Keratinocyte (primary cell): ENCODE results near the gene PIGZ. TPM values are rescaled to one million over a fixed set of nuclear protein-coding genes. Genes with fewer than 3 reads are reported as not detected.

Source experiments
- DNase-seq: peaks from one replicate; pipeline ENCODE4 v3.0.0-alpha.2; 2011; ENCODE audit warnings: low read depth, missing footprints, low spot score
- FAIRE-seq: peaks from 2 replicates; lab custom pipeline; 2011; peaks lifted over from hg19 to GRCh38; lab: Jason Lieb, UNC
- H2AFZ ChIP-seq: 2 replicates; pipeline ENCODE4 v1.6.0; 2012; ENCODE audit warnings: low read length, control low read depth, inconsistent platforms; ENCODE audit not compliant: control insufficient read depth
- H3K27ac ChIP-seq: 2 replicates; pipeline ENCODE4 v1.5.1; 2011; ENCODE audit warnings: low read length; ENCODE audit not compliant: control insufficient read depth, insufficient read depth
- H3K27me3 ChIP-seq: 3 replicates; pipeline ENCODE4 v1.6.0; 2011; ENCODE audit warnings: low read length; ENCODE audit not compliant: control insufficient read depth, insufficient read depth; ENCODE audit errors: extremely low read depth
- H3K36me3 ChIP-seq, 2 experiments: 2 replicates in 1 of 2; 3 replicates in 1 of 2; pipeline ENCODE4 v1.5.1; 2011; ENCODE audit warnings: low read length in 2 of 2, mild to moderate bottlenecking in 1 of 2; ENCODE audit not compliant: control insufficient read depth in 2 of 2, insufficient read depth in 2 of 2; ENCODE audit errors: extremely low read depth in 1 of 2
- H3K4me1 ChIP-seq: 3 replicates; pipeline ENCODE4 v1.5.1; 2011; ENCODE audit warnings: low read length; ENCODE audit not compliant: control insufficient read depth, insufficient read depth; ENCODE audit errors: extremely low read depth
- H3K4me2 ChIP-seq: 3 replicates; pipeline ENCODE4 v1.6.0; 2011; ENCODE audit warnings: low read depth, low read length; ENCODE audit not compliant: control insufficient read depth, insufficient read depth; ENCODE audit errors: extremely low read depth
- H3K4me3 ChIP-seq, 3 experiments: fragments of 200-600 bp in 1 of 3; sonication (generic) in 1 of 3; 2 replicates in 2 of 3; 3 replicates in 1 of 3; pipeline ENCODE4 v1.5.1; 2011 to 2016; ENCODE audit warnings: low read length in 3 of 3, mild to moderate bottlenecking in 3 of 3, control low read depth in 2 of 3, inconsistent platforms in 1 of 3, low read depth in 1 of 3, mixed read lengths in 1 of 3, mixed run types in 1 of 3, moderate library complexity in 1 of 3; ENCODE audit not compliant: control insufficient read depth in 2 of 3, insufficient read depth in 2 of 3; ENCODE audit errors: extremely low read depth in 1 of 3
- H3K79me2 ChIP-seq: 2 replicates; pipeline ENCODE4 v1.6.0; 2012; ENCODE audit warnings: low read length; ENCODE audit not compliant: control insufficient read depth, insufficient read depth
- H3K9ac ChIP-seq: 3 replicates; pipeline ENCODE4 v1.6.0; 2011; ENCODE audit warnings: low read length; ENCODE audit not compliant: control insufficient read depth, insufficient read depth; ENCODE audit errors: extremely low read depth
- H3K9me1 ChIP-seq: 3 replicates; pipeline ENCODE4 v1.6.0; 2011; ENCODE audit warnings: low read length; ENCODE audit not compliant: control insufficient read depth, insufficient read depth; ENCODE audit errors: extremely low read depth
- H3K9me3 ChIP-seq: 2 replicates; pipeline ENCODE4 v1.5.1; 2012; ENCODE audit warnings: low read depth, low read length; ENCODE audit not compliant: control insufficient read depth
- H4K20me1 ChIP-seq: 3 replicates; pipeline ENCODE4 v1.6.0; 2011; ENCODE audit warnings: low read length; ENCODE audit not compliant: control insufficient read depth, insufficient read depth; ENCODE audit errors: extremely low read depth
- EZH2 ChIP-seq: IDR thresholded peaks from one replicate; pipeline ENCODE4 v1.6.1; 2012; ENCODE audit warnings: inconsistent platforms, mild to moderate bottlenecking, low read length, moderate library complexity
- dilution Hi-C: fragments of 300-500 bp; cut with MboI; formaldehyde crosslinking; loops from one replicate; pipeline ENCODE4 v1.7.0; 2020; ENCODE audit warnings: low sequenced_read_pairs; ENCODE audit not compliant: extremely low pct_ligation_motif_present
- polyA plus RNA-seq, 5 experiments: library from polyadenylated mRNA; depleted of rRNA in 3 of 5; stranded (reverse) in 3 of 5; stranded (forward) in 1 of 5; unstranded in 1 of 5; fragments of >200 nt; gene quantifications; 1 replicate in 1 of 5; 2 replicates in 3 of 5; 3 replicates in 1 of 5; pipeline versions ENCODE4 v1.2.1 to v1.2.3, GENCODE V29; 2011 to 2012; ENCODE audit warnings: missing spikeins in 2 of 5, low read depth in 1 of 5, low replicate concordance in 1 of 5
- TF ChIP-seq, protein P1 (sequence below), 3 experiments: IDR thresholded peaks in 1 of 3; conservative IDR thresholded peaks in 1 of 3; optimal IDR thresholded peaks in 1 of 3; 2 replicates in 2 of 3; 3 replicates in 1 of 3; pipeline versions ENCODE3 to v1.5.1; 2011; ENCODE audit warnings: low read length in 3 of 3, mild to moderate bottlenecking in 3 of 3, moderate library complexity in 2 of 3, control low read depth in 1 of 3, inconsistent platforms in 1 of 3; ENCODE audit not compliant: insufficient read depth in 2 of 3; ENCODE audit errors: extremely low read depth in 1 of 3

PIGZ gene
- polyA plus RNA-seq, 1 donor (not counting 4 experiments of a cell fraction or from before 2014, with no cell fraction given) = 1.4 TPM

DNA sequence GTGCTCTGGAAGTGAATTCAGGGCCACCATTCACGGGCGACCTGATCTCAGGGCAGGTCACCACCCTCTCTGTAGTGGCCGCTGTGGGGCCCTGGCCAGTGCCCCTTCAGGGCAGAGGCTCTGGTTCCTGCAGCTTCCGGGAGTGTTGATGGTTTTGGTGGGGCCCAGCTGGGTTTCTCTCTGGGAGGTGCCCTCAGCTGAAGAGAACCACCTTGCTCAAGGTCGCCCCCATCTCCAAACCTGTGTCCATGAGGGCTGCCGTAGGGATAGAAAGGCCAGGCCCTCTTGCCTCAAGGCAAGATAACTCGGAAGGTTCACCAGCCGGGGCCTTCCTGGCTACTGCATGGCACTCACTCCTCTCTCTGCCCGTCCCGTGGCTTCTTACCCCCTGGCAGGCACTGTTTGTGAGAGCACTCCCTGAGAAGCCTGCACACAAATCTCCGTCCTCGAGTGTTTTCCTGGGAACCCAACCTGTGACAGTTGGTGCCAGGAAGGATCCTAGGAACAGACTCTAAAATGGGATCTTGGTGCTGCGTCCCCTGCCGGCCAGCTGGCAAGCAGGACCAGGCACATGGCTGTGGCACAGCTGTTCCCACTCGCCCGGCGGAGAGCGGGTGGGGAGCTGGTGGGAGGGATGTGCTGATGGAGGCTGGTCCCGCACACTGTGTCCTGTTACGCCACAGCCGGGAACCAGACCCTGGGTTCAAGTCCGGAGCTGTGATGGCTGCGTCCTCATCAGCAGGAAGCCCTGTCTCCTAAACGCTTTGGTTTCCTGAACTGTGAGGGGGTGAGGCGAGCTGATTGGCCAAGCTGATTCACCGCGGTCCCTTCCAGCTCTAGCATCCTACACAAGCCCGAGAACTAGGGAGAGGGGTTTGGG, 23.2 kb upstream of the PIGZ start:
- H3K9me3 ChIP-seq = no peaks in the 10 kb centered on the region
- no peaks in the 10 kb centered on the region for H3K36me3 ChIP-seq
- no peaks in the 10 kb centered on the region for H3K79me2 ChIP-seq
- no peak overlapping the region for H2AFZ ChIP-seq
- no peak overlapping the region for H3K4me3 ChIP-seq
- dilution Hi-C loops = no loop called here
- DNase-seq (no peak), FAIRE-seq (no peak)
- TF ChIP-seq EZH2 = no peak
- TF ChIP-seq, protein P1, sequence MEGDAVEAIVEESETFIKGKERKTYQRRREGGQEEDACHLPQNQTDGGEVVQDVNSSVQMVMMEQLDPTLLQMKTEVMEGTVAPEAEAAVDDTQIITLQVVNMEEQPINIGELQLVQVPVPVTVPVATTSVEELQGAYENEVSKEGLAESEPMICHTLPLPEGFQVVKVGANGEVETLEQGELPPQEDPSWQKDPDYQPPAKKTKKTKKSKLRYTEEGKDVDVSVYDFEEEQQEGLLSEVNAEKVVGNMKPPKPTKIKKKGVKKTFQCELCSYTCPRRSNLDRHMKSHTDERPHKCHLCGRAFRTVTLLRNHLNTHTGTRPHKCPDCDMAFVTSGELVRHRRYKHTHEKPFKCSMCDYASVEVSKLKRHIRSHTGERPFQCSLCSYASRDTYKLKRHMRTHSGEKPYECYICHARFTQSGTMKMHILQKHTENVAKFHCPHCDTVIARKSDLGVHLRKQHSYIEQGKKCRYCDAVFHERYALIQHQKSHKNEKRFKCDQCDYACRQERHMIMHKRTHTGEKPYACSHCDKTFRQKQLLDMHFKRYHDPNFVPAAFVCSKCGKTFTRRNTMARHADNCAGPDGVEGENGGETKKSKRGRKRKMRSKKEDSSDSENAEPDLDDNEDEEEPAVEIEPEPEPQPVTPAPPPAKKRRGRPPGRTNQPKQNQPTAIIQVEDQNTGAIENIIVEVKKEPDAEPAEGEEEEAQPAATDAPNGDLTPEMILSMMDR (optimal IDR thresholded peaks at IDR 0.05 in 1 of 3, IDR thresholded peaks at IDR 0.05 in 1 of 3, conservative IDR thresholded peaks at IDR 0.05 in 1 of 3; ENCODE audit: extremely low read depth in 1 of 3, insufficient read depth in 2 of 3, low read length in 3 of 3) = no peak
- peaks cover 9% of the 10 kb centered on the region for H3K4me1 ChIP-seq
- peaks cover 3% of the 10 kb centered on the region for H3K27me3 ChIP-seq
- no peaks in the 10 kb centered on the region for H4K20me1 ChIP-seq
- no peak overlapping the region for H3K9ac ChIP-seq
- H3K4me2 ChIP-seq = no peak overlapping the region
- H3K9me1 ChIP-seq = no peaks in the 10 kb centered on the region
- no peak overlapping the region for H3K27ac ChIP-seq

DNA sequence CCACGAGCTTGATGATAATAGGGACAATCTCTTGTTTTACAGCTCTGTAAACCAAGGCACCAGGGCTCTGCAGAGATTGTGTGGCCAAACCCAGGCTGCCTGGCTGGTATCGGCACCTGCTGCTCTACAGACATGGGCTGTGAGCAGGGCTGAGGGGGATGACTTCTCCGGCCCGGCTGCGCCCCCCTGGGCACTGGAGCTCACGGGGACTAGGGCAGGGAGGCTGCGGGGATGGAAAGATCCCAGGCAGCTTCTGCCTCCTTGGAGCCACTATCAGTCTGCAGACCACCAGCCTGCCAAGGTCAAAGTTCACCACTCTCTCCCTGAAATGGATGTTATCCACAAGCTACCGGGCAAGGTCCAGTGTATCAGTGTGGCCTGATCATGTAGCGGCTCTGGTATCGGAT, 22.0 kb upstream of the PIGZ start:
- H3K27me3 ChIP-seq = peaks cover 3% of the 10 kb centered on the region
- no peaks in the 10 kb centered on the region for H3K4me1 ChIP-seq
- H3K9me3 ChIP-seq = no peaks in the 10 kb centered on the region
- no peak for FAIRE-seq
- H2AFZ ChIP-seq = no peak overlapping the region
- H3K9me1 ChIP-seq = no peaks in the 10 kb centered on the region
- DNase-seq = no peak
- H3K4me2 ChIP-seq = no peak overlapping the region
- no peaks in the 10 kb centered on the region for H4K20me1 ChIP-seq
- dilution Hi-C loops = no loop called here
- TF ChIP-seq, protein P1 (optimal IDR thresholded peaks at IDR 0.05 in 1 of 3, IDR thresholded peaks at IDR 0.05 in 1 of 3, conservative IDR thresholded peaks at IDR 0.05 in 1 of 3; ENCODE audit: extremely low read depth in 1 of 3, insufficient read depth in 2 of 3, low read length in 3 of 3) = no peak
- no peak for TF ChIP-seq EZH2
- H3K27ac ChIP-seq = no peak overlapping the region
- no peak overlapping the region for H3K4me3 ChIP-seq
- H3K9ac ChIP-seq = no peak overlapping the region
- H3K36me3 ChIP-seq = no peaks in the 10 kb centered on the region
- no peaks in the 10 kb centered on the region for H3K79me2 ChIP-seq
